HEK293 (cell line): Measurements from ENCODE around the gene MTERF1.

Experiments
- CTCF ChIA-PET: fragments of 350-600 bp; formaldehyde crosslinking; extraction: SDS; loops from one replicate; lab custom pipeline; 2021; ENCODE audit warnings: antibody characterized with exemption; lab: Yijun Ruan, JAX
- POLR2A ChIA-PET: fragments of 300-600 bp; formaldehyde crosslinking; extraction: SDS; loops from one replicate; lab custom pipeline; 2020; ENCODE audit warnings: antibody characterized with exemption, inconsistent platforms; lab: Yijun Ruan, JAX
- H3K27ac ChIP-seq: fragments of 200-500 bp; sonication (Bioruptor generic); 2 replicates; pipeline ENCODE4 v1.5.1; 2014; ENCODE audit warnings: low read depth, low read length, control low read depth, inconsistent platforms; ENCODE audit errors: extremely low read depth
- H3K36me3 ChIP-seq, 2 experiments: fragments of 200-500 bp in 1 of 2; sonication (Bioruptor generic) in 1 of 2; 1 replicate in 1 of 2; 2 replicates in 1 of 2; pipeline ENCODE4 v1.5.1; 2014 to 2017; ENCODE audit warnings: inconsistent platforms in 2 of 2, low read length in 2 of 2; ENCODE audit not compliant: control insufficient read depth in 2 of 2, insufficient read depth in 1 of 2
- H3K4me1 ChIP-seq: fragments of 200-500 bp; sonication (Bioruptor generic); 2 replicates; pipeline ENCODE4 v1.5.1; 2014; ENCODE audit warnings: mild to moderate bottlenecking, low read length, inconsistent platforms; ENCODE audit not compliant: control insufficient read depth, insufficient read depth
- H3K4me3 ChIP-seq: 2 replicates; pipeline ENCODE4 v1.5.1; 2011; ENCODE audit warnings: low read depth, mild to moderate bottlenecking, control low read depth, low read length, moderate library complexity
- H3K9me3 ChIP-seq: fragments of 200-500 bp; sonication (Bioruptor generic); 2 replicates; pipeline ENCODE4 v1.5.1; 2014; ENCODE audit warnings: low read depth, low read length, inconsistent platforms; ENCODE audit not compliant: control insufficient read depth, insufficient read depth
- KLF7 ChIP-seq: fragments of 450-650 bp; formaldehyde crosslinking; IDR thresholded peaks from 2 replicates; pipeline ENCODE4 v1.5.1; 2016; ENCODE audit warnings: missing biosample characterization, missing genetic modification characterization, borderline replicate concordance
- PRDM10 ChIP-seq: fragments of 450-650 bp; formaldehyde crosslinking; IDR thresholded peaks from 2 replicates; pipeline ENCODE4 v1.5.1; 2016; ENCODE audit warnings: missing biosample characterization, missing genetic modification characterization
- REPIN1 ChIP-seq: fragments of 450-650 bp; formaldehyde crosslinking; IDR thresholded peaks from 2 replicates; pipeline ENCODE4 v1.5.1; 2017; ENCODE audit warnings: missing biosample characterization, missing genetic modification characterization, low read depth
- SCRT2 ChIP-seq: fragments of 450-650 bp; formaldehyde crosslinking; IDR thresholded peaks from 2 replicates; pipeline ENCODE4 v1.5.1; 2016; ENCODE audit warnings: missing biosample characterization, missing genetic modification characterization
- SETDB1 ChIP-seq: IDR thresholded peaks from one replicate; pipeline ENCODE4 v1.6.1; 2017; ENCODE audit warnings: mild to moderate bottlenecking, low read length, moderate library complexity, mixed read lengths; ENCODE audit not compliant: insufficient read length
- ZBTB17 ChIP-seq: fragments of 450-650 bp; formaldehyde crosslinking; IDR thresholded peaks from 2 replicates; pipeline ENCODE4 v1.5.1; 2016; ENCODE audit warnings: missing biosample characterization, missing genetic modification characterization
- ZBTB44 ChIP-seq: fragments of 450-650 bp; IDR thresholded peaks from 2 replicates; pipeline ENCODE4 v1.5.1; 2018; ENCODE audit warnings: missing biosample characterization, mild to moderate bottlenecking, missing genetic modification characterization
- ZBTB49 ChIP-seq: fragments of 450-650 bp; formaldehyde crosslinking; IDR thresholded peaks from 2 replicates; pipeline ENCODE4 v1.5.1; 2016; ENCODE audit warnings: missing biosample characterization, missing genetic modification characterization, low read depth
- ZIC2 ChIP-seq: fragments of 450-650 bp; formaldehyde crosslinking; IDR thresholded peaks from 2 replicates; pipeline ENCODE4 v1.5.1; 2016; ENCODE audit warnings: missing biosample characterization, missing genetic modification characterization
- ZNF148 ChIP-seq: fragments of 450-650 bp; formaldehyde crosslinking; IDR thresholded peaks from 2 replicates; pipeline ENCODE4 v1.5.0; 2017; ENCODE audit warnings: missing biosample characterization, missing genetic modification characterization, borderline replicate concordance
- ZNF174 ChIP-seq: fragments of 450-650 bp; formaldehyde crosslinking; IDR thresholded peaks from 2 replicates; pipeline ENCODE4 v1.5.0; 2017; ENCODE audit warnings: missing biosample characterization, mild to moderate bottlenecking, missing genetic modification characterization
- ZNF24 ChIP-seq: fragments of 450-650 bp; formaldehyde crosslinking; IDR thresholded peaks from 2 replicates; pipeline ENCODE4 v1.5.1; 2016; ENCODE audit warnings: missing biosample characterization, missing genetic modification characterization
- ZNF274 ChIP-seq, 2 experiments: fragments of 200-500 bp in 1 of 2; fragments of 450-650 bp in 1 of 2; sonication (Bioruptor generic) in 1 of 2; formaldehyde crosslinking in 1 of 2; IDR thresholded peaks; 2 replicates each; pipeline versions ENCODE4 v1.5.1 to v1.6.1; 2014 to 2016; ENCODE audit warnings: borderline replicate concordance in 1 of 2, inconsistent platforms in 1 of 2, low read length in 1 of 2, missing biosample characterization in 1 of 2, missing genetic modification characterization in 1 of 2
- ZNF354C ChIP-seq: fragments of 450-650 bp; formaldehyde crosslinking; IDR thresholded peaks from 2 replicates; pipeline ENCODE4 v1.5.1; 2016; ENCODE audit warnings: missing biosample characterization, missing genetic modification characterization, low read depth, borderline replicate concordance
- ZNF366 ChIP-seq: fragments of 450-650 bp; formaldehyde crosslinking; conservative IDR thresholded peaks from 2 replicates; pipeline ENCODE4 v1.5.1; 2016; ENCODE audit warnings: missing biosample characterization, missing genetic modification characterization
- ZNF585B ChIP-seq: fragments of 450-650 bp; formaldehyde crosslinking; IDR thresholded peaks from 2 replicates; pipeline ENCODE4 v1.5.1; 2016; ENCODE audit warnings: missing biosample characterization, missing genetic modification characterization
- ZNF626 ChIP-seq: fragments of 450-650 bp; sonication (Bioruptor Pico); formaldehyde crosslinking; IDR thresholded peaks from 2 replicates; pipeline ENCODE4 v1.5.1; 2018; ENCODE audit warnings: missing biosample characterization, missing genetic modification characterization, inconsistent platforms
- ZNF776 ChIP-seq: fragments of 450-650 bp; formaldehyde crosslinking; IDR thresholded peaks from 2 replicates; pipeline ENCODE4 v1.5.0; 2017; ENCODE audit warnings: missing biosample characterization, missing genetic modification characterization, borderline replicate concordance

The MTERF1 gene

GRCh38 chr7:91929463-91929862 lies 49.0 kb upstream of the MTERF1 start:
- H3K4me1 ChIP-seq = no peaks in the 10 kb centered on the region
- ChIA-PET POLR2A (interaction anchor here (1.2 kb wide), 1 partner anchor 11 kb away, joined by 4 read pairs; the partner anchor contains the start of gene AKAP9), CTCF (interaction anchor here (0.6 kb wide), 1 partner anchor 916 kb away, joined by 3 read pairs; no protein-coding TSS in a partner anchor)

GRCh38 chr7:91927912-91928311 lies 47.4 kb upstream of the MTERF1 start:
- Histone ChIP-seq H3K4me3 (no peak overlapping the region), H3K36me3 (no peaks in the 10 kb centered on the region), H3K9me3 (no peaks in the 10 kb centered on the region), H3K4me1 (no peaks in the 10 kb centered on the region), H3K27ac (no peak overlapping the region)
- ChIA-PET CTCF (no interaction called here), POLR2A (interaction anchor here (1.3 kb wide), 1 partner anchor 13 kb away, joined by 7 read pairs; the partner anchor contains the start of gene AKAP9)
- TF ChIP-seq ZNF585B = no peak
- TF ChIP-seq KLF7 (tag by site-specific recombination) = no peak
- TF ChIP-seq ZNF24 (tag by site-specific recombination) = no peak

More at GRCh38 chr7:91929463-91929862, 49.0 kb upstream of the MTERF1 start:
- TF ChIP-seq REPIN1 (tag by site-specific recombination) (no peak), PRDM10 (tag by site-specific recombination) (peak; percentile 46; the same call in 1 of the 2 replicates), SETDB1 (no peak), ZBTB49 (no peak), ZNF274 (IDR thresholded peaks at IDR 0.05; ENCODE audit: low read length) (no peak), ZNF274 (tag by site-specific recombination; IDR thresholded peaks at IDR 0.05; ENCODE audit: borderline replicate concordance) (no peak), ZNF174 (tag by site-specific recombination) (no peak), ZNF366 (tag by site-specific recombination) (no peak), ZBTB44 (tag by site-specific recombination) (peak; percentile 37; the same call in 1 of the 2 replicates), ZIC2 (tag by site-specific recombination) (no peak), SCRT2 (peak; percentile 67)
- H3K4me3 ChIP-seq = no peak overlapping the region
- no peaks in the 10 kb centered on the region for H3K36me3 ChIP-seq
- no peak overlapping the region for H3K27ac ChIP-seq
- no peaks in the 10 kb centered on the region for H3K9me3 ChIP-seq

GRCh38 chr7:91922857-91923256 lies 42.4 kb upstream of the MTERF1 start:
- POLR2A ChIA-PET = no interaction called here
- Histone ChIP-seq H3K36me3 (no peaks in the 10 kb centered on the region), H3K4me1 (no peaks in the 10 kb centered on the region), H3K27ac (no peak overlapping the region), H3K4me3 (no peak overlapping the region), H3K9me3 (no peaks in the 10 kb centered on the region)
- CTCF ChIA-PET = interaction anchor here (1.4 kb wide), 1 partner anchor 42 kb away, joined by 4 read pairs; no protein-coding TSS in a partner anchor
- TF ChIP-seq ZBTB17 (tag by site-specific recombination) (no peak), ZNF626 (tag by site-specific recombination) (no peak), ZNF148 (tag by site-specific recombination) (no peak), ZNF776 (tag by site-specific recombination) (no peak), ZNF354C (no peak)
